Measurements from ENCODE around the gene SFTPA1. TPM values are rescaled to one million over a fixed set of nuclear protein-coding genes. Genes with fewer than 3 reads are reported as not detected.

Gene SFTPA1
- total RNA-seq, 2 donors from 2014 or later: not detected

Other genes starting within 250 kb of the SFTPA1 start
- 10 to 100 TPM in 1 of 2 donors, 1 to 10 TPM in 1; 5.3 to 18.4 TPM for gene ZCCHC24, start 165.3 kb upstream of the SFTPA1 start, total RNA-seq
- under 1 TPM; 0.09 to 0.53 TPM for gene EIF5AL1, start 98.4 kb upstream of the SFTPA1 start, total RNA-seq
- 1 to 10 TPM; 1.6 to 3.5 TPM for gene SFTPA2, start 50.5 kb upstream of the SFTPA1 start, total RNA-seq
- 1 to 10 TPM; 1.3 to 1.5 TPM for gene NUTM2B, start 92.3 kb downstream of the SFTPA1 start, total RNA-seq
- gene NUTM2E, start 215.8 kb downstream of the SFTPA1 start, total RNA-seq: under 1 TPM in 1 of 2 donors, not detected in 1; 0.45 TPM